IPS-15b (cell line): ENCODE results near the gene TACC2.

Experiments
- H3K27me3 ChIP-seq: one replicate; pipeline ENCODE4 v1.6.1; 2013; ENCODE audit warnings: low read length; ENCODE audit not compliant: control insufficient read depth, insufficient read depth
- H3K36me3 ChIP-seq: one replicate; pipeline ENCODE4 v1.6.1; 2013; ENCODE audit warnings: low read length; ENCODE audit not compliant: control insufficient read depth, insufficient read depth
- H3K4me1 ChIP-seq: one replicate; pipeline ENCODE4 v1.6.1; 2013; ENCODE audit warnings: mild to moderate bottlenecking, low read length; ENCODE audit not compliant: control insufficient read depth, insufficient read depth
- H3K4me3 ChIP-seq: one replicate; pipeline ENCODE4 v1.5.1; 2013; ENCODE audit warnings: low read depth, low read length
- H3K9ac ChIP-seq: one replicate; pipeline ENCODE4 v1.6.1; 2013; ENCODE audit warnings: low read depth, mild to moderate bottlenecking, low read length
- H3K9me3 ChIP-seq: one replicate; pipeline ENCODE4 v1.6.1; 2013; ENCODE audit warnings: mild to moderate bottlenecking, low read length; ENCODE audit not compliant: control insufficient read depth, insufficient read depth

Gene TACC2

DNA sequence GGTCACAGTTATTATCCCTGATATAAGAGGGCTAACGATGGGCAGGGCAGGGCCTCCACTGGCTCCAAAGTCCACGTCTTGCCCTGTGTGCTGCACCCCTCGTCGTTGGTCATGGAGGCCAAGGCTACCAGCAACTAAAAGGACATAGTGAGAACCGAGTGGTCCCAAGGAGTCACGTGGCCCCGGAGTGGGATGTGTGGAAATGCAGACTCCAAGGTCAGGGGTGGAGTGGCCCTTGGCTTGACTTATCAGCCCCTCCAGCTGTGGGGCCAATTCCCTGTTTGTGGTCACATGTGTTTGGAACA is 312.8 kb downstream of the TACC2 start:
- Histone ChIP-seq H3K4me3 (no peak overlapping the region), H3K4me1 (peaks cover 4% of the 10 kb centered on the region), H3K9ac (no peak overlapping the region), H3K9me3 (no peaks in the 10 kb centered on the region), H3K27me3 (no peaks in the 10 kb centered on the region), H3K36me3 (no peaks in the 10 kb centered on the region)

- Histone ChIP-seq H3K4me3 (no peak overlapping the region), H3K36me3 (no peaks in the 10 kb centered on the region), H3K9ac (no peak overlapping the region), H3K4me1 (peaks cover 4% of the 10 kb centered on the region), H3K9me3 (no peaks in the 10 kb centered on the region), H3K27me3 (no peaks in the 10 kb centered on the region)
These were observed 313.4 kb downstream of the TACC2 start for GRCh38 chr10:122302315-122302714.

- Histone ChIP-seq H3K9ac (no peak overlapping the region), H3K9me3 (no peaks in the 10 kb centered on the region), H3K4me3 (no peak overlapping the region), H3K4me1 (peaks cover 4% of the 10 kb centered on the region), H3K36me3 (no peaks in the 10 kb centered on the region), H3K27me3 (no peaks in the 10 kb centered on the region)
These were observed 314.5 kb downstream of the TACC2 start for GRCh38 chr10:122303271-122304053.
